HG03045 (cell line): Measurements from ENCODE around the gene CCDC70.

Source experiments
- ATAC-seq: cut with Tn5 transposase; IDR thresholded peaks from one replicate; pipeline ENCODE4 v1.9.1; 2021; ENCODE audit warnings: mild to moderate bottlenecking, moderate library complexity; ENCODE audit not compliant: unreplicated experiment

Gene CCDC70

DNA sequence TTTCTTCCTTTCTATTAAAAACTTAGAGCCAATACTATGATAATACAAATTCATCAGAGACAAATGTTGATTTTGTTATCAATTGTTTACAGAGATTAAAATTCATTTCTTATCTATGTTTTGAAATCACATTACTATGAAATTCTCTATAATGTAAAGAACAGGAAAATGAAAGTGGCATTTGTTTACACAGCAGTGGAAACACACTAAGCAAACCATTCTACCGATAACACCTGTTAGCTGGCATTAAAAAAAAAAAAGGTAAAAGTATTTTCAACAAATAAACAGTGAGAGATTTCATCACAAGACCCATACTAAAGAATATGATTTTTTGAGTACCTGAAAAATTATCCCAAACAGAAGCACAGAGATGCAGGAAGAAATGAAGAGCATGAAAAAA, 4.8 kb upstream of the CCDC70 start:
- ATAC-seq = no peak

DNA sequence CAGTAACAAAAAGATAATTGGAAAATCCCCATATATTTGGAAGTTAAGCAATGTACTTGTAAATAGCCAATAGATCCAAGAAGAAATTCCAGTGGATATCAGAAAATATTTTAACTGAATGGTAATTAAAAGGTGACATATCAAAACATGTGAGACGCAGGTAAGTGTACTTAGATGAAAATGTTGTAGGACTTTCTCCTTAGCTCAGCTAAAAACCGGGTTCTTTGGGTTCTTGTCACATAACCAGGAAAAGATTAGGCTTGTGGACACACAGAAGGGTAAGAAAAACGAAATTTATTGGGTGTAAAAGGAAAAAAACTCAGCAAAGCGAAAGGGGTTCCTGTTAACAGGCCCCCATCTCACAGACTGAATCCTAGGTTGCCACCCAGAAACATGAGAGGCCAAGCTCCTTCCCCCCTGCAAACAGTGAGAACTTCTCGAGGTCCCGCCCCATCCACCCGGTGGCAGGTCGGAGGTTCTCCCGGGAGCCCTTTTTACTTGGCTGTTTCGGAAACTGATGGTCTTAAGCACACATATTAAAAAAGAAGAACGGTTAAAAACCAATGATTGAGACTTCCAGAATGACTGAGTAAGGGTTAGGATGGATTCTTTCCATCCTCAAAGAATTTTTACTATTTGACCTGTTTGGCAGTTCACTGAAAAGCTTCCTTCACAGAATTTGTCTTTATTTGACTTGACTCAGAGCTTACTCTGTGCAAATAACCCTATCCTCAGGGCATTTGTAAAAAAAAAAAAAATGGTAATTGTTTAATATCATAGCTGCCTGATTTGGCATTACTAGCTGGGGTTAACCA, 3.1 kb upstream of the CCDC70 start:
- no peak for ATAC-seq

DNA sequence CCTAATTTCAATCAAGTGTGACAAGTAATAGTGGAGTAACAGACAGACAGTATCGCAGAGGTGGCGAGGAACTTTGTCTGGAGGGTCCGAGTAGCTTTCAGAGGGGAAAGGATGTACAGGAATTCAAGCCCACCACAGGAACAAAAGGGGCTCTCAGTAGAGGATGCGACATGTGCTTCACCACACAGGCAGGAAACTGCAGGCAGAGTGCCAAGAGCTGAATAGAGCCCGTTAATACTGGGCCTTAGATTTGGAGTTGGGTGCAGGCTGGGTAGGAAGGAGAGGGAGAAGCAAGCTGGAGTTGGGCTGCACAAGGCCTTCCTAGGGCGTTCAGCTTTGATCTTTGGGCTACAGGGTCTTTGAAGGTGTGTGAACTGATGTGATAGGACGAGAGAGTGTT, 1.2 kb downstream of the CCDC70 start:
- no peak for ATAC-seq

DNA sequence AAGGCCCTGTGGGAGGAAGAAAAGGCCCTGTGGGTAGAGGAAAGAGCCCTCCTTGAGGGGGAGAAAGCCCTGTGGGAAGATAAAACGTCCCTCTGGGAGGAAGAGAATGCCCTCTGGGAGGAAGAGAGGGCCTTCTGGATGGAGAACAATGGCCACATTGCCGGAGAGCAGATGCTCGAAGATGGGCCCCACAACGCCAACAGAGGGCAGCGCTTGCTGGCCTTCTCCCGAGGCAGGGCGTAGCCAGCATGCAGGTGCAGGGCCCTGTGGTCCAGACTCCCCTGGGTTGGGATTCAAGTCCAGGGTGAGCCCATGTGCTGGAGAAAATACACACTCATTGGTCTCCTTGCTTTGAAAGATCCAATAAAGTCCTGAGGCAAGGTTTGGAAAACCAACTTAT, 4.1 kb downstream of the CCDC70 start:
- ATAC-seq = no peak

DNA sequence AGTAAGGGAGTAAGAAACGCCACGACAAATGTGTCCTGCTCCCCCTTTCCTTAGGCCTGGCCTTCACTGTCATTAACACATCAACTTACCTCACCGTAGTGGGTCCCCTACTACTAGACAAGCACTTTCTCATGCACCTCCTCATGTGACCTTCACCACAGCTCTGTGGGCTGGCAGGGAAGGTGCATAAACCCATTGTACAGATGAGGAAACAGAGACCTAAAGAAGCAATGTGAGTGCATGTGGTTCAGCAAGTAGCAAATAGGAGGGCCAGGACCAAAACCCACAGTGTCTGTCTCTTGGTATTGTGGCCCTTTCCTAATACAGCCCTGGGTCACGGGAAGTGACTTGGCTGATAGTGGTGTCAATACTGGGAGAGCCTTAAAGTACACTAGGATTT, 5.3 kb downstream of the CCDC70 start:
- ATAC-seq = no peak

DNA sequence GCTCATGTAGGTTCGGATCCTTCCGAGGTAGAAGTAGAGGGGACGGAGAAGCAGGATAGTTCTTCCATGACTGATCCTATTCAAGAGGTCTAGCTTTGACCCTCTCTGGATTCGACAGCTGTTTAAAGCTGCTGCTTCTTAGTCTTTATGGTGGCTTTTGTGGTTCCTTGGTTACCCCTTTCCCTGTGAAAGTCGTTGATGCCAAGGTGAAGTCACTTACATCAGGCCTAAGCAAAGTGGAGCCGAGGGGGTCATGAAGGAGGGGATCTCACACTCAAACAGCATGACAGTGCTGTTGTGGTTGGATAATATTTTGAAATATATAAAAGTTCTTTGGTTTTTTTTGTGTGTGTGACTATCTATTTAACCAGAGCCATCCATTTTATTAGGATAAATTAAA, 8.1 kb downstream of the CCDC70 start:
- no peak for ATAC-seq

DNA sequence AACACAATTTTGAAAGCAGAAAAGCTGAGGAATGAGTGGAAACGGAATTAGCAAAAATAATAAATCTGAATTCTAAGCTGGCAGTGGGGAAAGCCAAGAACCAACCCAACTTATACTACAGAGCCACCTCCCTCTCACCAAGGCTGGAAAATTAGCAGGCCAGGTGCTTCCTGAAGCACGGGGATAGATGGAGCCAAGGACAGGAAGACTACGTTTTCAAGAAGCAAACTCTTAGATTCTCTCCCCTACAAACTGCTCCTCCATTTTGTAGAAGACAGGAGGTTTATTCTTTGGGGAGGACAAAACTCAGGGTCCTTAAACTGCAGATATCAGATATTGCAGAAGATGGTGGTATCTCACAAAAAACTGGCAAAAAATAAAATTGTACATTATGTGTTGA, 8.8 kb downstream of the CCDC70 start:
- ATAC-seq = no peak

DNA sequence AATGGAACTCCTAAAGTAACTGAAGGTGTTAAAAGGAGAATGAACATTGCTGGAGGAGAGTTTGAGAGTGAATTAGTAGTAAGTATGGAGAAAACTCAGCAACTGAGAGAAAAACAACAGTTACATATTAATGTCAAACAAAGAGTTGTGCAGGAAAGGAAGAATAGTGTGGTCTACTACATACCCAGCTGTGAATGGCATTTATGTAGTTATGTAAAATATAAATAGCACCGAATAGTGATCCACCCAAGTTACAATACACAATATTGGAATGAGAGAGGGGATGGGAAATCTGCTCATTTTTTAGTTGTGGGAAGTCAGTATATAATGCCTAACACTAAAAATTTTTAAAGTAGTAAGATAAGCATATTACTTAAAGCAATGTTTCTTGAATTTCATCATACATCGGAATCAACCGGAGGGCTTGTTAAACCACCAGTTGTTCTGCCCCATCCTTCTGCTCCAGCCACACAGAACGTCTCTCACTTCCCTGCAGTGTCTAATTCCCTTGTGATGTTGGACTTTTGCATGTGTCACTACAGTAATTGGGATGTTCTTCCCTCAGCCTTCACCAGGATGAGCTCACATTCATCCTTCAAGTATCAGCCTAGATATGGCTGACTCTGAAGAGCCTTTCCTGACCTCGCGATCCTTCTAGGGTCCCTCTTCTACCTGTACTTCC, 11.5 kb downstream of the CCDC70 start:
- ATAC-seq = no peak

DNA sequence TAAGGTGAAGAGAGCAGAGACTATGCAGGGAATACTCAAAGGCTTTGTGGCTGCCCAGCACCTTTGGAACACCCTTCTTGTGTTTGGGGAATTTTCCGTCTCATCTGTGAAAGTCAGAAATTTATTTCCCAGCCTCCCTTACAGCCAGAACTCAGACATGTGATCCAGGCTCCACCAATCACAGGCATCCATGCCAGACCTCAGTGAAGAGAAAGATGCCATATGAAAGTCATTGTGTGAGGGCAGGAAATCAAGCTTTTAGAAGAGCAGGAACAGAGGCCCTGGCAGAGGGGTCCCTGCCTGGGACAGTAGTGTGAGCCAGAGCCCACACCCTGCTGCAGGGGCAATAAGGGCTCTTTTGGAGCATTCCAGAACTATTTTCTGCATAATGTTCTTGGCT, 12.1 kb downstream of the CCDC70 start:
- no peak for ATAC-seq

DNA sequence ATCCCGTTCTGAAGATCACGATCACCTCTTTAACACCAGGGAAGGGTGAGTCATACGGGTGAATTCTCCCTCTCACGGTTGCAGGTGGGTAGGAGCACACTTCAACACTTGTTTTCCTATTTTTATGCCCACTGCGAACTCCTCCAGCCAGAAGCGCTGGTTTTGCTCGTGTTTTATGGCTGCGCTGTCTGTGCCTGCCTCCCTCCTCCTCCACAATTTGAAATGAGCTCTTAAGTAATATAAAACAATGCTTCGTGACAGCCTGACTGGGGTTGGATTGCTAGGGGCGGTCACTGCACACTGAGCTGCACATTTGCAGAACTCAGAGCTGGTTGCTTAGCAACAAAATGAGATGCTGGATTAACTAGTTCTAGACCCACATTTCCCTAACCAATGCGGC, 12.9 kb downstream of the CCDC70 start:
- ATAC-seq = no peak

DNA sequence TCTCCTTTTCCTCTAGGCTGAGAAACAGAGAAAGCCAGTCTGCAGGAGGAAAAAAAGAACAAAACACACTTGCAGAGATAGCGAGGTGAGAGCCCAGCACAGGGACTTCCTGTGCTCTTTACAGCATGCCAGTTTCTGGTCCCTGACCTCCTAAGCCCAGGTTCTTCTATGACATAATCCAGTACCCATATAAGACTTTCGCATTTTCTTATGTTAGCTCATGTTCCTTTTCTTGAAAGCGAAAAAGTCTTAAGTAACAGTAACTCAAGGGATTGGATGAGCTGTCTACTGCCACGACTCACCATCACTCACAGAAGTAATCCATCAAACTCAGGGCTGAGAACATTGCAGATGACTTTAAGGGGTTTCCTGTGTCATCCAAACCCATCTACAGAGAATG, 17.4 kb downstream of the CCDC70 start:
- ATAC-seq = no peak

DNA sequence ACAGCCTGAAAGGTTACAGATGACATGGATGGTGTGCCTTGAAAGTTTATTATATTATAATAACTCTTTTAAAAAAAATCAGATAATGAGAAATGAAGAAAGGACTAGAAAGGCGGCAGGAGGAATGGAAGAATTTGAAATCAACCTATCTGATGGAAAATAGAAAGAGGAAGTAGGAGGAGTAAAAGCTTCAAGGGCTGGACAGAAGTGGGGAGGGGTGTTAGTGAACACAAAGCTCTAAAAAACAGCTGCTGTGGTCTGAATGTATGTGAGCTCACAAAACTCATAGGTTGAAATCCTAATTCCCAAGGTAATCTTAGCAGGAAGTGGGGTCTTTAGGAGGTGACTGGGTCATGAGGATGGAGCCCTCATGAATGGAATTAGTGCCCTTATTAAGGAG, 19.5 kb downstream of the CCDC70 start:
- no peak for ATAC-seq

DNA sequence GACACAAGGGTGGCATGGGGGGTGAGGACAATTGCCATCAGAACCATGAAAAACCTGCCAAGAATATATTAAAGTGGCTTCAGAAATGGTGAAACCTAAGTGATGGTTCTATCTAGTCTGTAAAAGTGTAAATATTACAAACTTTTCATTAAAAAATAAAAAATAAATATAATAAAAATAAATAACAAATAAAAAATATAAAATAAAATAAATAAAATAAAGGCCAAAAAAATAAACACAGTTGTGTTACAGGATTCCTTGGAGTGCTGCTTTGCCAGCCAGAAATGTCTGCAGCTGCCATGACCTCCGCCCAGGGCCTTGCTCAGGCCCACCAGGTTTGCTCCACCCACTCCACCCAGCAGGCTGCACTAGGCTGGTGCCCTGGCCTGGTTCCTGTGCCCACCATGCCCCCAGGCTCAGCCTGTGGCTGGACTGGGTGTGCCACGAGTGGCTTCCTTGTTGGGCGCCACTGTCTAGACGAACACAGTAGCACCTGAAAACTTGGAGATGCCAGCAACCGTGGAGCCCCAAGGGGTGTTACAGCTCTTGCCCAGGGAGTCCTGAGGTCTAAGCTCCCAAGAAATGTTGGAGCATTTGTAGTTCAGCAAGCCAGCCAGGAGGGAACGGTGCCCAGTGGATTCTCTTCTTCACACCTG, 20.9 kb downstream of the CCDC70 start:
- no peak for ATAC-seq

DNA sequence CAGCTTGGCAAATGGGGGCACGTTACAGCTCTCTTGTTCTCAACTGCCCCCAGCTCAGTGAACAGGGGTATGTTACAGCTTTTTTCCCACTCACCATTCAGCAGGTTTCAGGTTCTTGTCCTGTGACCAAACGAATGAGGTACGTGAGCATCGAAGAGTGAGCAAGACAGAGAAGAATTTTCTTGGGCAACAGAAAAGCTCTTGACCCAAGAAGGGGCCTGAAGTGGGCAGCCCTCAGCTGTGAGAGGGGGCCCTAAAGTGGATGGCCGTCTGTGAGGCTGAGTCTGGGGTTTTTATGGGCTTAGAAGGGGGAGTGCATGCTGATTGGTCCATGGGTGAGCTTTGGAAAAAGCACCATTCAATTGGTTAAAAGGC, 21.4 kb downstream of the CCDC70 start:
- no peak for ATAC-seq

DNA sequence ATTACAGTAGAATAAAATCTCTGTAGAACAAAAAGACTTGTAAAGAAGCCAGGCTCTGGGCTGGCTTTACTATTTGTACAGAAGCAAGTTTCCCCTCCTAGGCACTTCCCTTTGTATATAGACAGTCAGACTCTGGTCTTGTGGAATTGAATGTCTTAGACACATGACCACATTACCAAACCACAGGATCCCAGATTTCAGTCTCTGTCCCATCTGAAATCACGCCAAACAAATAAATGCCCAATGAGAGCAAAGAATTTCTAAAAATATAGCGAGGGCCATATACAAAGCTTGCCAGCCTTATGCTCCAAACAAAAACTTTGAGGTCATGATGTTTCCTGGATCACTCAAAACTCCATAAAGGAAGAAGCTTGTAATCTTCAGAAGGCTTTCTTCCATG, 23.9 kb downstream of the CCDC70 start:
- ATAC-seq = no peak

DNA sequence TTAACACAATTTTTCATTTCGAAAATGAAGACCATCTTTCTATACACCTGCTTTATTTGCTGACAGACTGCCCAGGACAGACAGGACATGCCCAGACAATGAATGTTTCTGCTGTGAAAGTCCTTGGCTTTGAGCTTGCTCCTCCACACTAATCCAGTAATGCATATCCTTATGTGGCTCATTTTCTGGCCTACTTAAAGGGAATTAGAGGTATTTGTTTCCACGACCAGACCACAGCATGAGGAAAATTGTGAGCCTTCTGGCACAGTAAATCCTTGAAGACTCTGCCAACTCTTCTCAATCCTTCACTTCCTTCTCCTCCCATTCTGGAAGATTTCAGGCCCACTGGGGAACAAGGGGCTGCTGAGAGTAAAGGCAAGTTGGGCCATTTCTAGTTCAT, 25.7 kb downstream of the CCDC70 start:
- ATAC-seq = no peak

DNA sequence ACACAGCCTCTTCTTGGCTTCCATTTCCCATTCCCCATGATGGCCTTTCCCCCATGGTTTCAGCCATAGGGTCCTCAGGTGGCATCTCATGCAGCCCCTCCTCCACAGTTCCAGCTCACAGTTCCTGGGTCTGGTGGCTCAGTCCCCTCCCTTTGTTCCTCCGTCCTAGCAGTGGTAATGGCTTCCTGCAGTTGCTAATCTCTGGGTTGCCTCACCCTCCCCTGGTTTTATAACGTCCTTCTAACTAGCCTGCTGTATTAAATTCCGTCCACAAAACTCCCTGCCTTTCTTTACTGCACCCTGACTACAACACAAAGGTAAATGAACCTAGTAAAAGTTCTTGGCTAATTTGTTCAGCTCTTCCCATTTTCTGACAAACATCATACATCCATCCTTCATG, 30.9 kb downstream of the CCDC70 start:
- no peak for ATAC-seq

DNA sequence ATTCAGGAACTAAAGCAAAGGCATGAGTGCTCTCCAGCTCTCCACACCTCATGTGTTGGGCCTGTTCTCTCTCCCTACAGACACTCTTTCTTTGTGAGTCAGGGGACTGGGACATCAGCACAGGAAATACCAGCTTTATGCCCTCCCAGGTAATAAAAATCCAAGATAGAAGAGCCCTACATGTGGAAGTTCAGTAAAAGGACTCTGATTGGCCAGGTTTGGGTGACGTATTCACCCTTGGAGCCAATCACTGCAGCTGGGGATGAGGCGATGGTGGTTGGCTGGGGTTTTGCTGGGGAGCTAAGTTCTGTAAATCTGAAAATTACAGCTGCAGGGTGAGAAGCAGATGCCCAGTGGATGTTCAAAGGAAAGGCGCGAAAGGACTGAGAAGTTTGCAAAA, 32.5 kb downstream of the CCDC70 start:
- ATAC-seq = no peak

DNA sequence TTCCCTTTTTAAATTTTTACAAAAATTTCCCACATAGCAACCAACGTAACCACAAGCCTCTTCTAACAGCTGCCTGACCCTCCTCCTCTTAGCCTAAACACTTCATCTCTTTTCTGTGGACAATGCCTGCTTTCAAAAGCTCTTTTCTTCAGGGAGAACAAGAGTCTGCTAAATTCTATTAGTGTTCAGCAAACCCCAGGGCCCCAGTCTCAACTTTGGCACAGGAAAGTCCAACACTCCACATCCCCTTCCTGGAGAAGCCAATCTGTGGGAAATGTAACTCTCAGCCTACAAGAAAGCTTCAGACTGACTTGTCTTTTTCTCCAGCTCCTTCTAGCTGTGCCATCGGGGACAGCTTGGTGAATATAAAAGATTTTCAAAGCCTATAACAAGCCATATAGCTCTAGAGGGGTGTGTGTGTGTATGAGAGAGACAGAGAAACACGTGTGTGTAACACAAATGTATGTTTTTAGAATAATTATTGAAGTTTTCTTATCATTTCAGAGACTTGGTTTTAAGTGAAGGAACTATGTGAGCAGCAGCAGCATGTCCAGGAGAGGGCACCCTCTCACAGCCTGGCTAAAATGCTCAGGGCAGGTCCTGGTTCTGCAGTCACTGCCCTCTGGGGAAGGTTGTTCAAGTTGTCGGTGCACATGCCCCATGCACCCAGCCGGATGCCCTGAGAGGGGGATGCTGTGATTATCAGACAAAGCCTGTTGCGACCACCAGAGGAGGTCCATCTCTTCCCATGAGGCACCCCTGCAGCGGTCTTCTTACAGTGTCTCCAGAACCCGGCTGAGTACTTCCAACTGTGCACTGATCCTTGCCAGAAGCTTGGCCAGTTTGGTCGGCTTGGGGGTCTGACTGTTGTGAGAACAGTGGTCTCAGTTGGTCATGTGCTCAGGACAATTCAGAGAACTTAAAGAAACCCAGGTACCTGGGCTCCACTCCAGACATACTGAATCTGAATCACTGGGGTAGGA, 34.4 kb downstream of the CCDC70 start:
- peak; percentile 61 for ATAC-seq

DNA sequence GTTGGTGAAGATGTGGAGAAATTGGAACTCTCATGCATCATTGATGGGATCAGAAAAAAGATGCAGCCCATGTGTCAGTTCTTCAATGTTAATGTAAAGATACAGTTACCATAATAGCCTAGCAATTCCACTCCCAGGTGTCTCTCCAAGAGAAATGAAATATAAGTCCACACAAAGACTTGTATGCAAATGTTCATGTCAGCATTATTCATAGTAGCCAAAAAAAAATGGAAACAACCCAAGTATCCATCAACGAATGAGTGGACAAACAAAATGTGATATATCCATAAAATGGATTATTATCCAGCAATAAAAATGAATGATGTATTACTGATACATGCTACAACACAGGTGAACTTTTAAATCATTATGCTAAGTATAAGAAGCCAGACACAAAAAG, 38.7 kb downstream of the CCDC70 start:
- ATAC-seq = no peak

DNA sequence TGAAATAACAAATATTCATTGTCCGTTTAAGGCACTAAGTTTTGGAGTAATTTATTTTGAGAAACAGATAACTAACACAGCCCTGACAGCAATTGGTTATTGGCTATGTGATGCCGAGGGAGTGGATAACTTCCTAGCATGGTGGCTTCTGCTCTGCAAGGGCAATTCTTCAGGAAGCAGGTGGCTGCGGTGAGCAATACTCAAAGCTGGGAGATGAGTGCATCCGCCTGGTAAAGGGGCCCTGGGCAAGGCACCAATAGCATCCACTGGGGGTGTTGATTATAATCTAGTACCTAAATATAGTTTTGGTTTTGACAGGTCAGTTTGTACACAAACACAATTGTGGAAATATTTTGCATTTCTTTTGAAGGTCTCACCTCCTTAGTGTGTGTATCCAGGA, 41.0 kb downstream of the CCDC70 start:
- ATAC-seq = no peak
